K562 (cell line): Measurements from ENCODE around the gene HAGHL. TPM values are rescaled to one million over a fixed set of nuclear protein-coding genes. Genes with fewer than 3 reads are reported as not detected.

Source experiments
- ADNP ChIP-seq: fragments of 200-800 bp; sonication (Bioruptor generic); IDR thresholded peaks from 2 replicates; pipeline ENCODE4 v1.6.1; 2016; ENCODE audit warnings: missing genetic modification characterization, missing compliant biosample characterization
- BRF1 ChIP-seq: IDR thresholded peaks from 3 replicates; pipeline ENCODE4 v1.6.1; 2011; ENCODE audit warnings: borderline replicate concordance, mild to moderate bottlenecking; ENCODE audit not compliant: insufficient read length; ENCODE audit errors: extremely low read depth
- CEBPG ChIP-seq, 3 experiments: fragments of 200-800 bp in 1 of 3; sonication (Bioruptor generic) in 1 of 3; sonication (generic) in 1 of 3; formaldehyde crosslinking in 1 of 3; IDR thresholded peaks in 2 of 3; conservative IDR thresholded peaks in 1 of 3; 2 replicates each; pipeline versions ENCODE4 v1.6.1 to v1.8.0; 2016 to 2022; ENCODE audit warnings: missing compliant biosample characterization in 2 of 3, missing genetic modification characterization in 2 of 3, mild to moderate bottlenecking in 1 of 3, missing genetic modification reagents in 1 of 3
- EP400 ChIP-seq: fragments of 450-650 bp; IDR thresholded peaks from 2 replicates; pipeline ENCODE4 v1.6.1; 2017; ENCODE audit warnings: antibody characterized with exemption, mild to moderate bottlenecking, moderate library complexity
- FIP1L1 ChIP-seq: fragments of 200-400 bp; formaldehyde crosslinking; IDR thresholded peaks from 2 replicates; pipeline ENCODE4 v1.6.1; 2018; ENCODE audit warnings: mild to moderate bottlenecking, low read depth, low read length; ENCODE audit not compliant: poor library complexity, severe bottlenecking
- FOXA1 ChIP-seq: fragments of 450-650 bp; IDR thresholded peaks from 2 replicates; pipeline ENCODE4 v1.6.1; 2016; ENCODE audit warnings: mild to moderate bottlenecking, borderline replicate concordance
- HNRNPLL ChIP-seq: fragments of 200-400 bp; formaldehyde crosslinking; IDR thresholded peaks from 2 replicates; pipeline ENCODE4 v1.6.1; 2017; ENCODE audit warnings: low read length, low read depth, mild to moderate bottlenecking; ENCODE audit not compliant: poor library complexity, severe bottlenecking
- IRF2 ChIP-seq: sonication (generic); formaldehyde crosslinking; IDR thresholded peaks from 2 replicates; pipeline ENCODE4 v1.8.1; 2022; ENCODE audit warnings: mild to moderate bottlenecking, missing genetic modification reagents
- IRF9 ChIP-seq: fragments of 450-650 bp; IDR thresholded peaks from 2 replicates; pipeline ENCODE4 v1.6.1; 2016; ENCODE audit warnings: missing biosample characterization, missing genetic modification characterization
- MTA2 ChIP-seq: fragments of 450-650 bp; IDR thresholded peaks from 2 replicates; pipeline ENCODE4 v1.6.1; 2016; ENCODE audit warnings: low read depth
- NBN ChIP-seq: fragments of 450-650 bp; IDR thresholded peaks from 2 replicates; pipeline ENCODE4 v1.6.1; 2016; ENCODE audit warnings: low read depth, mild to moderate bottlenecking
- NCOR1 ChIP-seq: fragments of 450-650 bp; IDR thresholded peaks from 2 replicates; pipeline ENCODE4 v1.6.1; 2016; ENCODE audit warnings: mild to moderate bottlenecking, moderate library complexity
- NR2F6 ChIP-seq: fragments of 450-650 bp; formaldehyde crosslinking; IDR thresholded peaks from 2 replicates; pipeline ENCODE4 v1.4.0; 2020; ENCODE audit warnings: mild to moderate bottlenecking
- PPARD ChIP-seq: fragments of 250-450 bp; sonication (Bioruptor Pico); IDR thresholded peaks from 2 replicates; pipeline ENCODE4 v1.8.0; 2022; ENCODE audit warnings: inconsistent platforms, mild to moderate bottlenecking, moderate library complexity
- RFX1 ChIP-seq: fragments of 450-650 bp; IDR thresholded peaks from 2 replicates; pipeline ENCODE4 v1.6.1; 2016; ENCODE audit warnings: mild to moderate bottlenecking, moderate library complexity
- SREBF2 ChIP-seq: sonication (generic); formaldehyde crosslinking; IDR thresholded peaks from 2 replicates; pipeline ENCODE4 v1.4.0; 2020; ENCODE audit warnings: mild to moderate bottlenecking, missing genetic modification reagents
- TEAD4 ChIP-seq, 2 experiments: sonication (generic) in 1 of 2; formaldehyde crosslinking in 1 of 2; IDR thresholded peaks; 2 replicates each; pipeline versions ENCODE4 v1.6.1 to v1.8.0; 2012 to 2022; ENCODE audit warnings: borderline replicate concordance in 1 of 2, inconsistent platforms in 1 of 2, low read length in 1 of 2, mild to moderate bottlenecking in 1 of 2, missing genetic modification reagents in 1 of 2
- ZBTB40 ChIP-seq, 2 experiments: fragments of 450-650 bp in 1 of 2; sonication (generic) in 1 of 2; formaldehyde crosslinking in 1 of 2; IDR thresholded peaks; 2 replicates each; pipeline versions ENCODE4 v1.7.1 to v1.9.0; 2016 to 2022; ENCODE audit warnings: inconsistent platforms in 1 of 2, mild to moderate bottlenecking in 1 of 2, missing genetic modification reagents in 1 of 2
- ZNF282 ChIP-seq: sonication (generic); formaldehyde crosslinking; IDR thresholded peaks from 2 replicates; pipeline ENCODE4 v1.8.1; 2023; ENCODE audit warnings: missing genetic modification reagents
- ZNF586 ChIP-seq: fragments of 450-650 bp; formaldehyde crosslinking; conservative IDR thresholded peaks from 2 replicates; pipeline ENCODE4 v1.4.0; 2020; ENCODE audit warnings: mild to moderate bottlenecking, moderate library complexity
- polyA plus RNA-seq, 8 experiments: library from polyadenylated mRNA; depleted of rRNA in 4 of 8; stranded (reverse) in 5 of 8; unstranded in 3 of 8; fragments of >200 nt; fragmentation: Nextera tagmentation in 2 of 8; fragmentation: Illumina TruSeq in 1 of 8; extraction: Ambion mirVana in 2 of 8; extraction: Trizol in 1 of 8; gene quantifications; 2 replicates each; pipeline versions ENCODE4 v1.2.1 to v1.2.3, GENCODE V29; 2011 to 2014; ENCODE audit warnings: inconsistent platforms in 1 of 8, missing spikeins in 1 of 8
- total RNA-seq, 7 experiments: library from RNA; depleted of rRNA in 6 of 7; stranded (reverse); fragments of >200 nt in 6 of 7; fragmentation: Illumina TruSeq in 2 of 7; extraction: Trizol in 2 of 7; gene quantifications; 2 replicates each; pipeline versions ENCODE4 v1.2.1 to v1.2.3, GENCODE V29; 2011 to 2021; ENCODE audit warnings: low replicate concordance in 1 of 7

Gene HAGHL
- total and polyA plus RNA-seq, 9 of the 15 experiments (the other 6 are each of a cell fraction or from before 2014, with no cell fraction given) = 0.31 to 83.4 (median 20.7) TPM

- TF ChIP-seq ZBTB40 (IDR thresholded peaks at IDR 0.05) (no peak), ZBTB40 (CRISPR knock-in tag; IDR thresholded peaks at IDR 0.05) (no peak), CEBPG (CRISPR knock-in tag; IDR thresholded peaks at IDR 0.05) (no peak), CEBPG (tag; conservative IDR thresholded peaks at IDR 0.05 in 1 of 2, IDR thresholded peaks at IDR 0.05 in 1 of 2) (no peak), RFX1 (no peak), IRF9 (tag) (no peak), EP400 (no peak), SREBF2 (no peak), HNRNPLL (no peak), FIP1L1 (peak; percentile 2), ZNF586 (CRISPR knock-in tag) (no peak), PPARD (CRISPR knock-in tag) (no peak), MTA2 (no peak), FOXA1 (no peak), NR2F6 (no peak), TEAD4 (IDR thresholded peaks at IDR 0.05; ENCODE audit: low read length) (no peak), TEAD4 (CRISPR knock-in tag; IDR thresholded peaks at IDR 0.05; ENCODE audit: borderline replicate concordance) (0 out of 2 replicates have a peak, but pooled peaks have one; percentile 30), NCOR1 (no peak), ADNP (tag) (no peak), NBN (no peak), BRF1 (no peak), IRF2 (CRISPR knock-in tag) (no peak), ZNF282 (CRISPR knock-in tag) (no peak)
Measured at GRCh38 chr16:740459-740763, 13.5 kb downstream of the HAGHL start (continued).
